Mesenteric fat pad (tissue), 1 donor: ENCODE results near the gene F5. TPM values are rescaled to one million over a fixed set of nuclear protein-coding genes. Genes with fewer than 3 reads are reported as not detected.
"Not testable (repeated sequence)": the region's sequence is repeated elsewhere in the genome, so short reads cannot be mapped to it uniquely, and the experiment has no call there.

Experiments
- DNase-seq: peaks from one replicate; pipeline ENCODE4 v3.0.0-alpha.2; 2020; ENCODE audit warnings: low spot score
- total RNA-seq: library from RNA; stranded (reverse); fragmentation: NEBNext Ultra II Directional; extraction: Animal tissue kit (Norgen Biotek cat#: 25700); gene quantifications from one replicate; pipeline ENCODE4 v1.2.1, GENCODE V29; 2021
- donor health status: DM: yes; HTN: yes; CAD: no.

F5 gene
- total RNA-seq, 1 donor from 2014 or later, result 3.8 TPM

GRCh38 chr1:169546087-169546995 lies 39.9 kb downstream of the F5 start:
- DNase-seq, result no peak

- no peak for DNase-seq
These were observed 40.8 kb downstream of the F5 start for GRCh38 chr1:169545472-169545871.

GRCh38 chr1:169538998-169539871 lies 47.0 kb downstream of the F5 start:
- no peak for DNase-seq

- no peak for DNase-seq
These were observed 51.6 kb downstream of the F5 start for GRCh38 chr1:169534653-169535052.

GRCh38 chr1:169533528-169534190 lies 52.6 kb downstream of the F5 start:
- DNase-seq, result not testable (repeated sequence)

GRCh38 chr1:169530448-169530847 lies 55.8 kb downstream of the F5 start:
- DNase-seq, result no peak

GRCh38 chr1:169529068-169529642 lies 57.1 kb downstream of the F5 start:
- no peak for DNase-seq

GRCh38 chr1:169528215-169529067 lies 57.8 kb downstream of the F5 start:
- DNase-seq, result no peak

- DNase-seq, result no peak
These were observed 58.6 kb downstream of the F5 start for GRCh38 chr1:169527451-169528214.

GRCh38 chr1:169527001-169527400 lies 59.3 kb downstream of the F5 start:
- DNase-seq, result no peak

GRCh38 chr1:169526120-169526832 lies 60.0 kb downstream of the F5 start:
- DNase-seq, result no peak

- DNase-seq, result no peak
These were observed 60.9 kb downstream of the F5 start for GRCh38 chr1:169525391-169525790.

- DNase-seq, result no peak
These were observed 62.4 kb downstream of the F5 start for GRCh38 chr1:169523904-169524303.

GRCh38 chr1:169521226-169521625 lies 65.1 kb downstream of the F5 start:
- no peak for DNase-seq

GRCh38 chr1:169517558-169518186 lies 68.6 kb downstream of the F5 start:
- DNase-seq, result no peak

- no peak for DNase-seq
These were observed 70.6 kb downstream of the F5 start for GRCh38 chr1:169515641-169516040.

- no peak for DNase-seq
These were observed 71.6 kb downstream of the F5 start for GRCh38 chr1:169514566-169515270.

- DNase-seq, result no peak
These were observed 73.1 kb downstream of the F5 start for GRCh38 chr1:169513208-169513607.
